GM21447 (cell line): ENCODE data around the gene ACTBL2.

Experiments used
- ATAC-seq: cut with Tn5 transposase; IDR thresholded peaks from one replicate; pipeline ENCODE4 v1.9.1; 2021; ENCODE audit not compliant: unreplicated experiment

Gene ACTBL2

DNA sequence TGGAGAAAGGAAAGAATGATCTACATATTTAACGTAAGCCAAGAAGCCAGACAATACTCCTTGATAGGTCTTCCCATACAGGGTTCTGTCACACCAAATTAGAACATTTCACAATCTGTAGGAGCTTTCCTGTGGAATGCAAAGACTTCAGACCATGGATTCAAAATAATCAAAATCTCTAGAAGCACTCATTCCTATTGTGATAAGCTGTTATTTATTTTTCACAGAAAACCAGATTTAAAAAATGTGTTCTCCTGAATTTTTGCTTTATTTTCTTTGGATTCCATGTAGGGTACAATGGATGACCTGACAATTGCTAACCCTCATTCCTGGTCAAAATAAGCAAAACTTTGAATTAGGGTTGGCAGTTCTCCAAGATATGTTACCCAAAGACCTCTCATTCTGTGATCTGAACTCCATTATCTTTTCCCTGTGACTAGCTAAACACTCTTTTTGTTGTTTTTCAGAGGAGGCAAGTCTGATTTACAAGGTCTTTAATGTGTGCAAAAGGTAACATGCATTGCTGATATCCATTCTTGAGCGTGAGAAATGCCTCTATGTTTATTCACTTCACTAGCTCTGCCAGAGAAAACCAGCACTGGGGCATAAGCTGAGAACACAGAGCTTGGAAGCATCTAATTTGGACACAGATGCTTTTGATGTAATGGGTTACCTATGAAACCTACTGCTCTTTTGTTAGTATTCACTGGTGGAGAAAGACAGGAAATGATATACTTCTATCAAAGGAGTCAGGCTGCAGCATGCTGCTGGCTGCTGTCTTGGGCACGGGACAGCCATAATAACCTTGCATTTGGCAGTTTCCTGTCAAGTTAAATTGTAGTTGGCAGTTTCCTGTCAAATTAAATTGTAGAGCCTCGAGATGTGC is 31.4 kb downstream of the ACTBL2 start:
- no peak for ATAC-seq

DNA sequence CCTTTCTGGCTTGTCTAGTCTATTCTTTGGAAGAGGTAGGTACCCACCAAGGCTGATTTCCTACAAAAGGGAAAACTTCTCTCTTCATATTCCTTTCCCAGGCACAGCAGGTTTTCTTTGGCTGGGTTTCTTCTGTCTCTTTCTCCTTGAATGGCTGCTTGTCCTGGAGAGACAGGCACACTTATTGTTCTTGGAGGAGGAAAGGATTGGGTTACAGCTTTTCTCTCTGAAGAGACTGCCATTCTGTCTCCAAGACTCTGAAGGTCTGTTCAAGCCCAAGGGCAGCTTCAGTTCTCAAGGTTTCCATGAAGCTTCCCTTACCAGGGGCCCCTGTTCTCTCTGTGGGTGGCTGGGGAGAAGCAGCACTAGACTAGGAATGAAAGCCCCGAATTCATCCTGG is 33.9 kb downstream of the ACTBL2 start:
- ATAC-seq = no peak

DNA sequence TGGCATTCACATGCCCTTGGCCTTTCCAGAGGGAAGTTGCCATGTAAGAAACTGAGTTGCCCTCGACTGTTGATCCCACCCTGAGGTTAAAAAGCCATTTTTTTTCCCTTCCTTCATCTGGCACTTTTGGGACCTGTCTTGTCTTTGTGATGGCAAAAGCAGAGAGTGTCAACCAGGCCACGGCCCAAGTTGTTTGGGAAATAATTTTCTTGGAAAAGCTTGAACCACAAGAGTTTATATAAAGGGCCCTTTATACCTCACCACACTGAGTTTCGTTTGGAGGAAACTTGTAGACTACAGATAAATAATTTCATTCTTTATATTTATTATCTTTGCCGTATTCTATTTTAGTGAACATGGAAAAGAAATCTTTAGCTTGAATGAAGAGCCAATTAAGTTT is 34.3 kb downstream of the ACTBL2 start:
- no peak for ATAC-seq

DNA sequence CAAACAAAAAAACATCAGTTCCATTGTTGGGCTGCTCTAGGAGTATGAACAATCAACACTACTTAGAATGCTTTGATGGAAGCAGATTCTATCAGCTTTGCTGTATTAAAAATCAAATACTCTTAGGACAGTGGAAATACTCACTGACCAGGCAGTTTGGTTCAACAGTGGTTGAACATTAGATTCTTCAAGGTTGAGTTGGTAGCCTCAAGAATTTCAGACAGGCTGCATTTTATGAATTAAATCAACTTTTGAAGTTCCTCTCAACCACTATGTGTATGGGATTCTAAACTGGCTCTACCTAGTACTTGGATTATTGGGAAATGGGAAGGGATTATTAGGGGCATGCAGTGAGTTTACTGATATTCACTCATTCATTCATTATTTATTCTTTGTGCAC is 35.0 kb downstream of the ACTBL2 start:
- no peak for ATAC-seq

DNA sequence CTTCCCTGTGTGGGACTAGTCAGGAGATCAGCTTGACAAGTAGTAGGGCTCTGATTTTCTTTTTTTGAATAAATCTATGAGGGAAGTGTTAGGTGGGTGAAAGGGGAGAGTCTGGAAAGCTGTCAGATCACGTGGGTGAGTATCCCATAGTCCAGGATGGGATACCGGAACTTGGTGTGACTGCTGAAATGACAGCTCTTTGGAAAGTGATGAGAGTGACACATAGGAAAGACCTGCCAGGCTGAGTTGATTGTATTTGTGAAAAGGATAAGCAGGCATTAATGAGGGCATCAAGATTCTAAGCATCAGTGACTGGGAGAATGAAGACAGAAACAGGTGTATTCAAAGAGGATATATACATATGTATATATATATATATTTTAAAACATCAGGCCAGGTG is 35.6 kb downstream of the ACTBL2 start:
- ATAC-seq = no peak

DNA sequence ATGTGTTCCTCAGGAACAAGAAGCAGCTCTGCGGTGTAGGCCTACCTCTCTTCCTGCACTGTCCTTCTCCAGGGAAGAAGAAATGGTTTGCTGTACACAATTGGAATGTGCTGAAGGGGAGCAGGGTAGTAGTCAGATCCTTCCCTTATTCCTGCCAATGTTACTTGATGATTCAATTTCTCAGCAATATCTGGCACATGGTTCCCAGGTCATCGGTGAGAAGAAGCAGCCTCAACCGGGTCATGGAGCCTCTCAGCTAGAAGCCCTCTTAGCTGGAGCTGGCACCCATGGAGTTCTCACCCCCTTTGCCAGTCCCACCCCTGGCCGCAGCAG is 36.9 kb downstream of the ACTBL2 start:
- ATAC-seq = no peak

DNA sequence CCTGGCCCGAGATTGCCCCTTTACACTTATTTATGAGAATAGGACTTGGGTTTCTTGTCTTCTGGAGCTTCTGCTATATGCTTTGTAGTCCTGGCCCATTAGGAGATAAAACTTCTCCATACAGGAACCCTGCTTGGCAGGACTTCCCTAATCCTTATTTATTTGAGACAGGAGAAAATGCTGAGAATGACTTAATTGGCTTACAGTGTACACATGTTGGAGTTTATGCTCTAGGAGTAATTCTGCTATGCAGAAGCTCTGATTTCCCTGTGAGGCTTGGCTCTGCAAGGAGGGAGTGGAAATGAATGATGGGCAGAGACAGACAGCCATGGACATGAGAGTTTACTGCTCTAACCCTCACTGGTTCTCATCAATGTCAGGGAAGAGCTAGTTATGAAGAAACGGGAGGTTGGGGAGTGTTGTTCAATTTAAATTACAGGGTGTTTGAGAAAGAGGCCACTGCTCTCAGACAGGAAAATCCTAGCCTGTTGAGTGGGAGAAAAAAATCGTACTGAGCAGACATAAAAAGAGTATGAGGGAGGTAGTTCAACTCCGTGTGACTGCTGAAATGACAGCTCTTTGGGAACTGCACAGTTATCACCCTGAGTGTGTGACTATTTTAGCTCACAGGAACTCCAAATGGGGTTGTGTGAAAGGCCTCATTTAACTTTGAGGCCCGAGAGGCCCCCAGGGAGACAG is 37.5 kb downstream of the ACTBL2 start:
- ATAC-seq = no peak

DNA sequence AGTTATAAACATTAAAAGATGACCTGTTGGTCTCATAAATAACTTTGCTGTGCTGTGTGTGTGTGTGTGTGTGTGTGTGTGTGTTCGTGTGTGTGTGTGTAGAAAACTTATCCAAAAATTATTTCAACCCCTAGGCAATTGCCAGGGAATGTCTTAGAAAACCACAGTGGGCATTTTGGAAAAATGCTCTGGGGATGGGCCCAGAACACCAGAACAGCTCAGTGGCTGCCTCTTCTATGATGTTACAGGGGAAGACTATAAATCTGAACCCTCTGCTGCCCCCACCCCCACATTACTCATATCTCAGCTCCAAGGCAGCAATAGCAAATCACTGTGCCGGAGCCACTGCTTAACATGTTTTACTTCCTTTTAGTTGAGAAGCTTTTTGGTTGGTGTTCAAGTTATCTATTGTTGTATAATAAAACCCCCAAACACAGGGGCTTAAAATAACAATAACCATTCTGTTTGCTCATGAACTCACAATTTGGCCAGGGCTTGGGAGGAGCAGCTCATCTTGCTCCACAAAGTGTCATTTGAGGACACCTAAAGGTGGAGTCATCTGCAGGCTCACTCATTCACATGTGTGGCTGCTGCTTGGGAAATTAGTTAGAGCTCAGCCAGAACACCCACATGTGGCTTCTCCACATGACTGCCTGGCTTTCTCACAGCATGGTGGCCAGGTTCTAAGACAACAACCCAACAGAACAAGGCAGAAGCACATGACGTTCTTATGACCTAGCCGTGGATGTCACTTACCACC is 40.4 kb downstream of the ACTBL2 start:
- no peak for ATAC-seq

DNA sequence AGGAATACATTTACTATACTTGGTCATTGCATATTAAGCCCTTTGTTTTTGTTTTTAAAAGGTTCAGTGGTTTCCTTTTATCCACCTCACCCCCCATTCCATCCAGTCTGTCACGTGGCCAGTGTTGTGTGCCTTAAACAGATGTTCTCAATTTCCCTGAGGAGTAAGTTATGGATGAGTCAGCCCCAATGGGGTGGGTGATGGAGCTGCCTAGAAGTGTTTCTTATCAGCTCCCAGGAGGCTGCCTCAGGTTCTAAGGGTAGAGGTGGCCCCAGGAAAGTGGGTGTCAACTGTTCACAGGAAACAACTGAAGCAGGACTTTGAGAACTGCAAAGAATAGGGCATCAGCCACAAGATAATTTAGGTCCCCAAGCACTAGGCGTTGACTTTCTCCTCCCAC is 41.1 kb downstream of the ACTBL2 start:
- ATAC-seq = no peak

DNA sequence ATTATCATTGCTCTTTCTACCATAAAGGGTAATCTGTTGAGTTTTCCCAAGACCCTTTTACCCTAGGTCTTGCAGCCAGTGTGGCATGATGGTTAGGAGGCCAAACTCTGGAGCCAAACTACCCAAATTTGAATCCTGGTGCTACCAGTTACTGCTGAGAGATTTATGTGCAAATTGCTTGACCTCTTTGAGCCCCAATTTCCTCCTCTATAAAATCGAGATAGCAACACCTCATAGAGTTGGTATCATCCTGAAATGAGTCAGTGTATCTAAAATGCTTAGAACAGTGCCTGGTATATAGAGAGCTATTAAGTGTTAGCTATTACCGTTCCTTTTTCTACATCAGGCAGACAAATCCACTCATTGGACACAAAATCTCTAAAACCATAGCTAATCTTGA is 43.0 kb downstream of the ACTBL2 start:
- ATAC-seq = no peak

DNA sequence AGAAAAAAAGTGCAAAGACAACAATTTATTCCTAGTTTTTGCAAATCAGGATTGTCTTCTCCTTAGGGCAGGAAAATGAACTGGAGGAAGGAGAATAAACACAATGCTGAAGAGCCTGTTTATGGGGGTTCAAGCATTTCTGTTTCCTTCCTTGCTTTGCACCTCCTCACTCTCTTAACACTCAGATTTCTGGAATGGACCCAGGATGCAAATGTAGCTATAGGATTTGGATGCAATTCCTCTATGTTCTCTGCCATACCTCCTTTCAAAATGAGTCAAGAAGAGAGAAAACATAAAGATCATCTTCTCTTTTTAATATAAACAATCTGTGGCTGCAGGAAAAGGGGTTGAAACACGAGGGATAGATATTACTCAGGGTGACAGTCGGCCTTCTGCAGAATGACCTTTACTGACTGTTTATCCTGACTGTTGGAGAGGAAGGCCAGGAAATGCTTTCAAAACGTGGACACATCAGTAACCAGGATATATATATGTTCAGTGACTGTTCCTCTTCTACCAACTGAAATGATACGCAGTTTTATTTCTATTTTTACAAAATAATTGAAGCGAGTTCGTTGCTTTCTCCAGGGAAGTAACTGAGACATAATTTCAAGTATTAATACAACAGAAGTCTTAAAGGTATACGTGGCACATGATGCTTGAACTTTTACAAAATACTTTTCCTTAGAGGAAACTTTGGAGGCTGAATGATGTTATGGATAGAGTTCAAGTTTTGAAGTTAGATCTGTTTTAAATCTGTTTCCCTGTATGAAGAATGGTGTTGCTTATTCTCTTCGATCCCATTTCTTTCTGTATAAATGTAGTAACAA is 44.4 kb downstream of the ACTBL2 start:
- ATAC-seq = no peak

DNA sequence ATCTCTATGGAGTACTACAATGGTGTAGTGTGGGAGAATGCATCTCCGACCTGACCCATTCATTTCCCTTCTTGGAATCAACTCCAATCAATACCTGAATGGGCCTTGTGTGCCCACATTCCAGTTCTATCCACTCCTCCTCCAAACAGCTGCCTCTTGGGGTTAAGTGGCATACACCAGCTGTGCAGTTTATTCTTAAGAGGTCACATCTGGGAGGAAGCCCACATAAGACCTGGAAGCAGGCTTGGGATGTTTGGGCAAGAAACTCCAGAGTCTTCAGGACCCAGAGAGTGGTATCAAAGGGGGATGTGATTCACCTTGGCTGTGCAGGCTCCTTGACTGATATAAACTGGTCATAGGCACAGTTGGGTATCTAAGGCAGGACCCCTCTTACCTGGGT is 46.0 kb downstream of the ACTBL2 start:
- no peak for ATAC-seq

DNA sequence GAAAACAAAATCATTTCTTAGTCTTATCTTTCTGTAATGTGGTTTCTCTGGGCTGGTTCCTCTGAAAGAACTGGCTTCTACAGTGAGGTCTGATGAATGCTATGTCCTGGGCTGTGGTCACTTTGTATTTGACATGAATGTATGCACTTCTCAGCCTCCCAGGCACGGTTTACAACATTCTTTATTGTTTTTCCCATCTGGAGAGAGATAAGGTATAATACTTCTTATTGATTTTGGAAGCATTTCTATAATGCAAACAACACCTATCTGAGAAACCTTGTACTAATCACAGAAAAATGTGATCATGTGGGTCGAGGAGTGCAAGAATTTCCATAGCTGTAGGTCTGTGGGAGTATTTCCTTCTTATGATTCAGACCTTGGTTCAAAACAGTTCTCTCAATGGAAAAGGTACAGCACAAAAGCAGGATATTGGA is 46.9 kb downstream of the ACTBL2 start:
- no peak for ATAC-seq

DNA sequence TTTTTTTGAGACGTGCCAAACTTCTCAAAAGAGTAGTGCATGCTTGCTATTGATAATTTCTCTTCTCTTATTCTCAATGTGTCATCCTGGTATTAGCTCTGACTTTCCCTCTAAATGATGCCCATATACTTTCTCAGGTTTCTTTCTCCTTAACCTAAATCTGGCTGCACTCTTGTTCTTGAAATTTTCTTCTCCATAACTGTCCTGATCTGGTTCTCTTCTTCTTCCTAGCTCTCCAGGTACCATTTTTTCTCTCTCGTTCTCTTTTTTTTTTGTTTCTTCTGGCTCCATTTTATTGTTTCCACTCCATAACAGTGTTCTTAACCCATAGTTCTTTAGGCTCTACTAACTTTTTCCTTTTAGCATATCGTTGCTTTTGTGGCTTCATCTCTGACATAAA is 47.9 kb downstream of the ACTBL2 start:
- no peak for ATAC-seq

DNA sequence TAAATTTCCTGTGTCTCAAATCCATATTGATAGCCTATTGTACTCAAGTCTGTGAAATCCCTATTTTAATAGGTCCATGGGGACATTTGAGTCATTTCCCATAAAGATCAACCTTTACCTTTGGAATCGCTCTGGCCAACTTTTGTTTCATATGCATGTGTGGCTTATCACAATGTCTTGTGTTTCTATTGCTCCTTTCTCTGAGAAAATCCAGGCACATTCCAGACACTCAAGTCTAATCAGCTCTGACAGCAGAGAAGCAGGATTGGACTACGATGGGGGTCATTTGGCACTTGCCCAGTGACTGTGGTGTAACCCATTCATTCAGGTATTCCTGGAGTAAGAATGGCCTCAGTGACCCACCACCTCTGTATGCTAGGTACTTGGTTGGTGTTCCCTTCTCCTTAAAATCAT is 48.4 kb downstream of the ACTBL2 start:
- ATAC-seq = no peak

DNA sequence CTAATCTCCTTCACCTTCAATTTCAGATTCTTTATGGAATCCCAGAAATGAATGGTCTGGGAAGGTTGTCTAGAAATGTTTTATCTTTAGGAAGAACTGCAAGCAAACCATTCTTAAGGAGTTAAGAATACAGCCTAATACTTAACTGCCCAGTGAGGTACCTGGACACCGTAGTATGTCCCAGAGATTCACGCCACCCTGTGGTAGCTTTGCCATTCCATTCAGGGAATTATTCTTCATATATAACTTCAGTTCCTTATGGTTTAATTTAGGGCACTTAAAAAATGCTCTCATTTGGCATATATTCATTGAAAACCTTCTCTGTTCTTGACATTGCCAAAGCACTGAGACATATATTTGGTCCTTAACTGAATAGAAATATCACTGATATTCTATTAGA is 49.7 kb downstream of the ACTBL2 start:
- ATAC-seq = no peak

DNA sequence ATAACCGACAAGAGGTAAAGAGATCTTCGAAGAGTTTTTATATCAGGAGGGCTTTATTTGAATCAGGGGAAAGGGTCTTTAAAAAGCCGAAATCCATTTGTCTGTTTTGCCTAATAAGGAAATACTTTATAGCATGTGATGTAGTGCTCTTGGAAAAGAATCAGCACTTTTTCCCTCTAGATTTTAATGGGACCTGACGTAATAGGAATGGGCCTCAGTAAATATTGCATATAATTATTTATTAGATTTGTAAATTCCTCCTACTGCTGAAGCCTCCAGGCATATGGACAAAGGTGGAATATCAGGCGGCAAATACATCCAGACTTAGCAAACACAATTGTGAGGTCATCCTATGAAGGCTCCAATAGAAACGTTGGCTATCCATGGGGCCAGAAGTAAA is 50.9 kb downstream of the ACTBL2 start:
- no peak for ATAC-seq
